ENCODE results near the gene LCN10. TPM values are rescaled to one million over a fixed set of nuclear protein-coding genes. Genes with fewer than 3 reads are reported as not detected.
A peak's percentile ranks its signal among the peaks of the same experiment; 100 is the strongest.

The LCN10 gene
- total and polyA plus RNA-seq, 2 of the 13 experiments (the other 11 are each of a cell fraction or from before 2014, with no cell fraction given) = 0.53 to 0.61 TPM

DNA sequence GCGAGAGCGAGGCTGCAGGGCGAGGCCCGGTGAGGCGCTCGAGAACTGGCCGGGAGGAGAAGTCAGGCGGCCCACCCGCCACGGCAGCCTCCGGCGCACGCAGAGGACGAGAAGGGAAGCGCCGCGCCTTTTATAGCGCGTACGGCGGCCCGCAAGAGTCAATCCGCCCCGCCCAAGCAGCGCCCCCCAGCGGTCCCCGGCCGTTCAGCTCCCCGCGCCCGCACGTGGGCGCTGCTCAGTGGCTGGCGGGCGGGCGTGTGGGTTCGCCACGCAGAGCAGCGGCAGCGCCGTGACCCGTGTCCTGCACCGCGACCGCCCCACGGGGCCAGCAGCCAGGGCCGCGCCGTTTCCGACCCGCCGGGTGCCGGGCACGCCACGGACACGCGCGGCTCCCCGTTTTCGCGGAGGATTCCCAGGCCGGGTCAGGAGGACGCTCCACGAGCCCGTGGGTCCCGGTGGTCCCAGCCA is 14.6 kb downstream of the LCN10 start (continued):
- TF ChIP-seq, protein P1, sequence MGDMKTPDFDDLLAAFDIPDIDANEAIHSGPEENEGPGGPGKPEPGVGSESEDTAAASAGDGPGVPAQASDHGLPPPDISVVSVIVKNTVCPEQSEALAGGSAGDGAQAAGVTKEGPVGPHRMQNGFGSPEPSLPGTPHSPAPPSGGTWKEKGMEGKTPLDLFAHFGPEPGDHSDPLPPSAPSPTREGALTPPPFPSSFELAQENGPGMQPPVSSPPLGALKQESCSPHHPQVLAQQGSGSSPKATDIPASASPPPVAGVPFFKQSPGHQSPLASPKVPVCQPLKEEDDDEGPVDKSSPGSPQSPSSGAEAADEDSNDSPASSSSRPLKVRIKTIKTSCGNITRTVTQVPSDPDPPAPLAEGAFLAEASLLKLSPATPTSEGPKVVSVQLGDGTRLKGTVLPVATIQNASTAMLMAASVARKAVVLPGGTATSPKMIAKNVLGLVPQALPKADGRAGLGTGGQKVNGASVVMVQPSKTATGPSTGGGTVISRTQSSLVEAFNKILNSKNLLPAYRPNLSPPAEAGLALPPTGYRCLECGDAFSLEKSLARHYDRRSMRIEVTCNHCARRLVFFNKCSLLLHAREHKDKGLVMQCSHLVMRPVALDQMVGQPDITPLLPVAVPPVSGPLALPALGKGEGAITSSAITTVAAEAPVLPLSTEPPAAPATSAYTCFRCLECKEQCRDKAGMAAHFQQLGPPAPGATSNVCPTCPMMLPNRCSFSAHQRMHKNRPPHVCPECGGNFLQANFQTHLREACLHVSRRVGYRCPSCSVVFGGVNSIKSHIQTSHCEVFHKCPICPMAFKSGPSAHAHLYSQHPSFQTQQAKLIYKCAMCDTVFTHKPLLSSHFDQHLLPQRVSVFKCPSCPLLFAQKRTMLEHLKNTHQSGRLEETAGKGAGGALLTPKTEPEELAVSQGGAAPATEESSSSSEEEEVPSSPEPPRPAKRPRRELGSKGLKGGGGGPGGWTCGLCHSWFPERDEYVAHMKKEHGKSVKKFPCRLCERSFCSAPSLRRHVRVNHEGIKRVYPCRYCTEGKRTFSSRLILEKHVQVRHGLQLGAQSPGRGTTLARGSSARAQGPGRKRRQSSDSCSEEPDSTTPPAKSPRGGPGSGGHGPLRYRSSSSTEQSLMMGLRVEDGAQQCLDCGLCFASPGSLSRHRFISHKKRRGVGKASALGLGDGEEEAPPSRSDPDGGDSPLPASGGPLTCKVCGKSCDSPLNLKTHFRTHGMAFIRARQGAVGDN (CRISPR knock-in tag; IDR thresholded peaks at IDR 0.05) = peak; percentile 86
- TF ChIP-seq MED13 (CRISPR knock-in tag; IDR thresholded peaks at IDR 0.05) = peak; percentile 71; the same call in 1 of the 2 replicates
- no peak for TF ChIP-seq ZNF224 (CRISPR knock-in tag; IDR thresholded peaks at IDR 0.05)
- no peak for TF ChIP-seq ZNF510 (CRISPR knock-in tag; IDR thresholded peaks at IDR 0.05; ENCODE audit: low read depth)
- TF ChIP-seq ESRRA (CRISPR knock-in tag; IDR thresholded peaks at IDR 0.05; ENCODE audit: low read depth) = peak; percentile 80
- no peak for TF ChIP-seq ZSCAN22 (CRISPR knock-in tag; IDR thresholded peaks at IDR 0.05)
- peak; percentile 70; the same call in 1 of the 2 replicates for TF ChIP-seq ZBTB33 (CRISPR knock-in tag; IDR thresholded peaks at IDR 0.05)
- peak; percentile 82 for TF ChIP-seq ZSCAN31 (CRISPR knock-in tag; IDR thresholded peaks at IDR 0.05; ENCODE audit: low read depth)
- TF ChIP-seq ZNF329 (CRISPR knock-in tag; IDR thresholded peaks at IDR 0.05; ENCODE audit: low read depth) = peak; percentile 93
- TF ChIP-seq, protein P2, sequence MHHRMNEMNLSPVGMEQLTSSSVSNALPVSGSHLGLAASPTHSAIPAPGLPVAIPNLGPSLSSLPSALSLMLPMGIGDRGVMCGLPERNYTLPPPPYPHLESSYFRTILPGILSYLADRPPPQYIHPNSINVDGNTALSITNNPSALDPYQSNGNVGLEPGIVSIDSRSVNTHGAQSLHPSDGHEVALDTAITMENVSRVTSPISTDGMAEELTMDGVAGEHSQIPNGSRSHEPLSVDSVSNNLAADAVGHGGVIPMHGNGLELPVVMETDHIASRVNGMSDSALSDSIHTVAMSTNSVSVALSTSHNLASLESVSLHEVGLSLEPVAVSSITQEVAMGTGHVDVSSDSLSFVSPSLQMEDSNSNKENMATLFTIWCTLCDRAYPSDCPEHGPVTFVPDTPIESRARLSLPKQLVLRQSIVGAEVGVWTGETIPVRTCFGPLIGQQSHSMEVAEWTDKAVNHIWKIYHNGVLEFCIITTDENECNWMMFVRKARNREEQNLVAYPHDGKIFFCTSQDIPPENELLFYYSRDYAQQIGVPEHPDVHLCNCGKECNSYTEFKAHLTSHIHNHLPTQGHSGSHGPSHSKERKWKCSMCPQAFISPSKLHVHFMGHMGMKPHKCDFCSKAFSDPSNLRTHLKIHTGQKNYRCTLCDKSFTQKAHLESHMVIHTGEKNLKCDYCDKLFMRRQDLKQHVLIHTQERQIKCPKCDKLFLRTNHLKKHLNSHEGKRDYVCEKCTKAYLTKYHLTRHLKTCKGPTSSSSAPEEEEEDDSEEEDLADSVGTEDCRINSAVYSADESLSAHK (CRISPR knock-in tag; IDR thresholded peaks at IDR 0.05; ENCODE audit: borderline replicate concordance) = no peak; the same call in 1 of the 2 replicates
- no peak; the same call in 1 of the 2 replicates for TF ChIP-seq ZNF501 (CRISPR knock-in tag; IDR thresholded peaks at IDR 0.05)
- no peak for TF ChIP-seq U2AF1 (optimal IDR thresholded peaks at IDR 0.05; ENCODE audit: low read depth, low read length)
- peak; percentile 95; the same call in 1 of the 2 replicates for TF ChIP-seq EEA1 (CRISPR knock-in tag; IDR thresholded peaks at IDR 0.05; ENCODE audit: borderline replicate concordance)
- TF ChIP-seq ZNF891 (CRISPR knock-in tag; IDR thresholded peaks at IDR 0.05) = 0 out of 2 replicates have a peak, but pooled peaks have one; percentile 56
- TF ChIP-seq ERF (CRISPR knock-in tag; IDR thresholded peaks at IDR 0.05) = peak; percentile 92; the same call in 1 of the 2 replicates
- no peak; the same call in 1 of the 2 replicates for TF ChIP-seq ZNF225 (CRISPR knock-in tag; IDR thresholded peaks at IDR 0.05)
- TF ChIP-seq HNF4G (IDR thresholded peaks at IDR 0.05; ENCODE audit: borderline replicate concordance, low read depth, low read length) = peak; percentile 45; the same call in 1 of the 2 replicates
- no peak for TF ChIP-seq HNF4G (CRISPR knock-in tag; IDR thresholded peaks at IDR 0.05; ENCODE audit: borderline replicate concordance, low read depth)
- TF ChIP-seq BORCS8-MEF2B (CRISPR knock-in tag; IDR thresholded peaks at IDR 0.05) = peak; percentile 74; the same call in 1 of the 2 replicates
- no peak for TF ChIP-seq PLRG1 (conservative IDR thresholded peaks at IDR 0.05)
- peak; percentile 91; the same call in 1 of the 2 replicates for TF ChIP-seq KAT7 (CRISPR knock-in tag; IDR thresholded peaks at IDR 0.05; ENCODE audit: borderline replicate concordance)
- TF ChIP-seq, protein P3, sequence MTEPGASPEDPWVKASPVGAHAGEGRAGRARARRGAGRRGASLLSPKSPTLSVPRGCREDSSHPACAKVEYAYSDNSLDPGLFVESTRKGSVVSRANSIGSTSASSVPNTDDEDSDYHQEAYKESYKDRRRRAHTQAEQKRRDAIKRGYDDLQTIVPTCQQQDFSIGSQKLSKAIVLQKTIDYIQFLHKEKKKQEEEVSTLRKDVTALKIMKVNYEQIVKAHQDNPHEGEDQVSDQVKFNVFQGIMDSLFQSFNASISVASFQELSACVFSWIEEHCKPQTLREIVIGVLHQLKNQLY (CRISPR knock-in tag; IDR thresholded peaks at IDR 0.05) = no peak
